RWPE2 (cell line): Measurements from ENCODE around the gene COL26A1.
A peak's percentile ranks its signal among the peaks of the same experiment; 100 is the strongest.

Source experiments
- ATAC-seq: fragments of 200-7000 bp; cut with Tn5 transposase; 3 replicates; pipeline ENCODE4 v1.9.1; 2021; ENCODE audit warnings: low read depth
- DNase-seq: peaks from one replicate; pipeline ENCODE4 v3.0.0-alpha.2; 2020; ENCODE audit warnings: low spot score
- H3K27ac ChIP-seq: fragments of 450-650 bp; 2 replicates; pipeline ENCODE4 v1.5.1; 2017; ENCODE audit warnings: mild to moderate bottlenecking; ENCODE audit not compliant: poor library complexity, severe bottlenecking
- H3K27me3 ChIP-seq: fragments of 250-450 bp; sonication (Bioruptor Pico); 2 replicates; pipeline ENCODE4 v1.5.1; 2021; ENCODE audit warnings: mild to moderate bottlenecking, moderate library complexity; ENCODE audit not compliant: insufficient read depth, poor library complexity, severe bottlenecking
- H3K36me3 ChIP-seq: fragments of 250-450 bp; sonication (Bioruptor Pico); 2 replicates; pipeline ENCODE4 v1.5.1; 2020; ENCODE audit warnings: low read depth, mild to moderate bottlenecking, moderate library complexity
- H3K4me1 ChIP-seq: fragments of 250-450 bp; sonication (Bioruptor Pico); 2 replicates; pipeline ENCODE4 v1.5.1; 2021; ENCODE audit warnings: mild to moderate bottlenecking, moderate library complexity; ENCODE audit not compliant: insufficient read depth, poor library complexity, severe bottlenecking
- H3K4me3 ChIP-seq: fragments of 250-450 bp; sonication (Bioruptor Pico); 2 replicates; pipeline ENCODE4 v1.5.1; 2021; ENCODE audit warnings: mild to moderate bottlenecking, moderate library complexity; ENCODE audit not compliant: severe bottlenecking
- H3K9me3 ChIP-seq: fragments of 250-450 bp; sonication (Bioruptor Pico); 2 replicates; pipeline ENCODE4 v1.5.1; 2021; ENCODE audit warnings: mild to moderate bottlenecking, moderate library complexity; ENCODE audit not compliant: severe bottlenecking
- TF ChIP-seq, protein P1 (sequence below): fragments of 450-650 bp; IDR thresholded peaks from one replicate; pipeline ENCODE4 v1.5.1; 2017; ENCODE audit warnings: mild to moderate bottlenecking, moderate library complexity; ENCODE audit not compliant: poor library complexity, severe bottlenecking

Gene COL26A1

DNA sequence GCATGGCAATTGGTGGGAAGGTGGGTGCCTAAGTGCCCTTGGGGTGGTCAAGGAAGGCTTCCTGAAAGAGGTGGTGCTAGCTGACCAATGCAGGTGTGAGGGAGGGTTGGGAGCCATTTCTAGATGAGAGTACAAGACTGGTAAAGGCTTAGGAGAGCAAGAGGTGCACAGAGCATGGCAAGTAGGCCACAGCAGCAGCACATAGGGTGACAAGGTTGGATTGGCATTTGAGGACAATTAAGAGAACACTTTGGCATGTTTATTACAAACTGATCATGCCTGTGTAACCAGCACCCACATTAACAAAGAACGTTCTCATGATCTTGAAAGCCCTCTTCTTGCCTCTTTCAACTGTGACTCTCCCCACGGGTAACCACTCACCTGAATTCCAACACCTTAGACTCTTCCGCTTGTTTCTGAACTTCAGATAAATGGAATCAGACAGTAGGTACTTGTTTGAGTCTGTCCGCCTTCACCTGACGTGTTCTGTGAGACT is 158.8 kb downstream of the COL26A1 start:
- TF ChIP-seq, protein P1, sequence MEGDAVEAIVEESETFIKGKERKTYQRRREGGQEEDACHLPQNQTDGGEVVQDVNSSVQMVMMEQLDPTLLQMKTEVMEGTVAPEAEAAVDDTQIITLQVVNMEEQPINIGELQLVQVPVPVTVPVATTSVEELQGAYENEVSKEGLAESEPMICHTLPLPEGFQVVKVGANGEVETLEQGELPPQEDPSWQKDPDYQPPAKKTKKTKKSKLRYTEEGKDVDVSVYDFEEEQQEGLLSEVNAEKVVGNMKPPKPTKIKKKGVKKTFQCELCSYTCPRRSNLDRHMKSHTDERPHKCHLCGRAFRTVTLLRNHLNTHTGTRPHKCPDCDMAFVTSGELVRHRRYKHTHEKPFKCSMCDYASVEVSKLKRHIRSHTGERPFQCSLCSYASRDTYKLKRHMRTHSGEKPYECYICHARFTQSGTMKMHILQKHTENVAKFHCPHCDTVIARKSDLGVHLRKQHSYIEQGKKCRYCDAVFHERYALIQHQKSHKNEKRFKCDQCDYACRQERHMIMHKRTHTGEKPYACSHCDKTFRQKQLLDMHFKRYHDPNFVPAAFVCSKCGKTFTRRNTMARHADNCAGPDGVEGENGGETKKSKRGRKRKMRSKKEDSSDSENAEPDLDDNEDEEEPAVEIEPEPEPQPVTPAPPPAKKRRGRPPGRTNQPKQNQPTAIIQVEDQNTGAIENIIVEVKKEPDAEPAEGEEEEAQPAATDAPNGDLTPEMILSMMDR: no peak
- no peak for ATAC-seq
- no peak overlapping the region for H3K4me3 ChIP-seq
- H3K27ac ChIP-seq: no peak overlapping the region
- H3K9me3 ChIP-seq: no peaks in the 10 kb centered on the region
- no peaks in the 10 kb centered on the region for H3K36me3 ChIP-seq
- DNase-seq: no peak
- no peaks in the 10 kb centered on the region for H3K4me1 ChIP-seq
- no peaks in the 10 kb centered on the region for H3K27me3 ChIP-seq

DNA sequence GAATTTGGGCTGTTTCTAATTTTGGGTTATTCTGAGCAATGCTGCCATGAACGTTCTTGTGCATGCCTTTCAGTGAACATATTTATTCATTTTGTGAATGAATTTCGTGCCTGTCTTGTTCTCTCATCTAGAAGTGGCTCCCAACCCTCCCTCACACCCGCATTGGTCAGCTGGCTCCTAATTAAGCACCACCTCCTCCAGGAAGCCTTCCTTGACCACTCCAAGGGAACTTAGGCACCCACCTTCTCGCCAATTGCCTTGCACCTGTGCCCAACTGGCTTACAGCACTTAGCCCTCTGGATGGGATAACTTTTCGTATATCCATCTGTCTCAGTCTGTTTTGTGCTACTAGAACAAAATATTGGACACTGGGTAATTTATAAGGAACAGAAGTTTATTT is 159.3 kb downstream of the COL26A1 start:
- no peaks in the 10 kb centered on the region for H3K27me3 ChIP-seq
- no peak for ATAC-seq

DNA sequence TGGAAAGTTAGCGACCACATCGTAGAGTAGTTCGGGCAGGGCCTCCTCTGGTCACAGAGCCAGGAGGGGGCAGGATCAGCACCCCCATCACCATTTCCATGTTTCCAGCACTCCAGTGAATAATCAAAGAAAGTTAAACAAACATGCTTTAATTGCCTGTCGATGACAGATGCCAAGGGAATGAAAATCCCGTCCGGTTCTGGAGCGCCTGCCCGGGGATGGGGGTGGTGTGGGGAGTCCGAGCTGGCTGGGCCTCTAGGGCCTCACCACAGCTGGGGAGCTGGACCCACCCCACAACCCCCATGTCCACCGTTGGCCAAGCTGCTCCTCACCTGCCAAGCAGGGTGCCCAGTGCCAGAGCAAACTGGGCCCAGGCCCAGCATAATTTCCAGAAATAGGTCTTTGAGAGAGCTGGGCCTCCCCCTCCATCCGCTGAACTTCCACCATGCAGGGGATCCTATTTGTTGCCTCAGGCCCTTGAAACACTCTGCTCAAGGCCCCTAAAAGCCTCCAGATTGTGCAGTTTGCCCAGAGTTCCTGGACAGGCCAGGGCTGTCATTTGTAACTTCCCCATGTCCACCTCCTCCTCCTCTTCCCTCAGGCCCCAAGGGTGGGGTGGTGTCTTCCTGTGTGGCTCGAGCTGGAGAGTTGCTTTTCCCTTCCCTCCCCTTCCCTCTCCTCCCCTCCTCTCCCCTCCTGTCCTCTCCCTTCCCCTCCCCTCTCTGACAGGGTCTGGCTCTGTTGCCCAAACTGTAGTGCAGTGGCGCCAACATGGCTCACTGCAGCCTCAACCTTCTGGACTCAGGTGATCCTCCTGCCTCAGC is 165.4 kb downstream of the COL26A1 start:
- H3K4me3 ChIP-seq: no peak overlapping the region
- TF ChIP-seq, protein P1: no peak
- no peaks in the 10 kb centered on the region for H3K36me3 ChIP-seq
- ATAC-seq (peak; percentile 60), DNase-seq (no peak)
- no peaks in the 10 kb centered on the region for H3K9me3 ChIP-seq
- H3K27me3 ChIP-seq: no peaks in the 10 kb centered on the region
- no peaks in the 10 kb centered on the region for H3K4me1 ChIP-seq
- H3K27ac ChIP-seq: peak overlapping the region; percentile 35

More for the DNA sequence above, 159.3 kb downstream of the COL26A1 start:
- Histone ChIP-seq H3K4me1 (no peaks in the 10 kb centered on the region), H3K27ac (no peak overlapping the region), H3K4me3 (no peak overlapping the region), H3K36me3 (no peaks in the 10 kb centered on the region), H3K9me3 (no peaks in the 10 kb centered on the region)
- no peak for DNase-seq
- TF ChIP-seq, protein P1: no peak

DNA sequence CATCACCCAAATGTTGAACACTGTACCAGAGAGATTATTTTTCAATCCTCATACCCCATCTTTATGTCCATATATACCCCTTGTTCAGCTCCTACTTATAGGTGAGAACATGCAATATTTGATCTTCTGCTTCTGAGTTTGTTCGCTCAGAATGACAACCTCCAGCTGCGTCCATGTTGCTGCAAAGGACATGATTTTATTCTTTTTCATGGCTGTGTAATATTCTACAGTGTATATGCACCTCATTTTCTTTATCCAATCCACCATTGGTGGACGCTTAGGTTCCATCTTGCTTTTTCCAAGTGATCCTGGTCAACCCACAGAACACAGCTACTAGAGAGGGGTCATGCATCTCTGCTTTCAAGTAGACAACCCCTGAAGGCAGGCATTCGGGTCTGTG is 166.9 kb downstream of the COL26A1 start:
- ATAC-seq: no peak
- no peak overlapping the region for H3K4me3 ChIP-seq
- H3K27ac ChIP-seq: no peak overlapping the region
- H3K4me1 ChIP-seq: no peaks in the 10 kb centered on the region
- no peaks in the 10 kb centered on the region for H3K9me3 ChIP-seq
- no peaks in the 10 kb centered on the region for H3K27me3 ChIP-seq
- TF ChIP-seq, protein P1: no peak
- no peaks in the 10 kb centered on the region for H3K36me3 ChIP-seq
- DNase-seq: no peak
